H4 (cell line): Measurements from ENCODE around the gene LMF1. TPM values are rescaled to one million over a fixed set of nuclear protein-coding genes. Genes with fewer than 3 reads are reported as not detected.
"Not testable (repeated sequence)": the region's sequence is repeated elsewhere in the genome, so short reads cannot be mapped to it uniquely, and the experiment has no call there.

Source experiments
- DNase-seq: peaks from one replicate; pipeline ENCODE4 v3.0.0-alpha.2; 2015; ENCODE audit warnings: low spot score
- total RNA-seq: library from RNA; depleted of rRNA; stranded (reverse); fragments of >200 nt; shearing (Covaris generic); gene quantifications from 2 replicates; pipeline ENCODE4 v1.2.3, GENCODE V29; 2014

LMF1 gene
- total RNA-seq, 1 experiment from 2014 or later, result 31.1 TPM

GRCh38 chr16:831571-832413 is 139.0 kb downstream of the LMF1 start:
- DNase-seq, result no peak

GRCh38 chr16:830871-831570 is 139.8 kb downstream of the LMF1 start:
- DNase-seq, result no peak

- DNase-seq, result no peak
These were observed 140.5 kb downstream of the LMF1 start for GRCh38 chr16:830107-830870.

- DNase-seq, result no peak
These were observed 141.9 kb downstream of the LMF1 start for GRCh38 chr16:828891-829290.

- DNase-seq, result no peak
These were observed 143.3 kb downstream of the LMF1 start for GRCh38 chr16:827513-827912.

- no peak for DNase-seq
These were observed 145.3 kb downstream of the LMF1 start for GRCh38 chr16:825341-826061.

- no peak for DNase-seq
These were observed 146.2 kb downstream of the LMF1 start for GRCh38 chr16:824601-825000.

- DNase-seq, result no peak
These were observed 146.6 kb downstream of the LMF1 start for GRCh38 chr16:824194-824593.

- no peak for DNase-seq
These were observed 147.9 kb downstream of the LMF1 start for GRCh38 chr16:822909-823297.

- DNase-seq, result no peak
These were observed 148.4 kb downstream of the LMF1 start for GRCh38 chr16:822174-822908.

- DNase-seq, result no peak
These were observed 149.0 kb downstream of the LMF1 start for GRCh38 chr16:821751-822150.

- no peak for DNase-seq
These were observed 150.0 kb downstream of the LMF1 start for GRCh38 chr16:820748-821147.

GRCh38 chr16:820044-820408 is 150.8 kb downstream of the LMF1 start:
- not testable (repeated sequence) for DNase-seq

GRCh38 chr16:819336-820043 is 151.3 kb downstream of the LMF1 start:
- DNase-seq, result no peak

- no peak for DNase-seq
These were observed 152.2 kb downstream of the LMF1 start for GRCh38 chr16:818592-818991.

GRCh38 chr16:818132-818531 is 152.7 kb downstream of the LMF1 start:
- DNase-seq, result no peak

- DNase-seq, result no peak
These were observed 153.5 kb downstream of the LMF1 start for GRCh38 chr16:817001-817906.

GRCh38 chr16:815861-816260 is 154.9 kb downstream of the LMF1 start:
- DNase-seq, result no peak

GRCh38 chr16:814974-815373 is 155.8 kb downstream of the LMF1 start:
- DNase-seq, result no peak
